Endothelial cell of umbilical vein (primary cell): ENCODE results near the gene EFNA4. TPM values are rescaled to one million over a fixed set of nuclear protein-coding genes. Genes with fewer than 3 reads are reported as not detected.

ENCODE experiments used
- BruUV-seq: library from RNA; stranded (reverse); fragments of 400-500 nt; replicated peaks from 2 replicates; lab custom pipeline; 2021; lab: Mats Ljungman, UMichigan
- CTCF ChIA-PET: fragments of 300-600, 350-600 bp; sonication (Branson Sonifier 250); formaldehyde crosslinking; loops from one replicate; lab custom pipeline; 2021; ENCODE audit warnings: antibody characterized with exemption, inconsistent platforms; lab: Charles Lee
- POLR2A ChIA-PET: fragments of 300-600, 350-600 bp; sonication (Branson Sonifier 250); formaldehyde crosslinking; loops from one replicate; lab custom pipeline; 2021; ENCODE audit warnings: antibody characterized with exemption, inconsistent platforms; lab: Charles Lee
- DNase-seq: peaks from one replicate; pipeline ENCODE4 v3.0.0-alpha.2; 2011; ENCODE audit warnings: low read depth, low spot score
- FAIRE-seq: peaks from 2 replicates; lab custom pipeline; 2011; peaks lifted over from hg19 to GRCh38; lab: Jason Lieb, UNC
- H2AFZ ChIP-seq: 2 replicates; pipeline ENCODE4 v1.6.0; 2012; ENCODE audit warnings: low read depth, low read length, control low read depth, inconsistent platforms
- H3K27ac ChIP-seq: 2 replicates; pipeline ENCODE4 v1.5.1; 2011; ENCODE audit warnings: low read depth, mild to moderate bottlenecking, control low read depth, low read length, moderate library complexity; ENCODE audit not compliant: insufficient read depth
- H3K27me3 ChIP-seq, 2 experiments: 2 replicates each; pipeline versions ENCODE4 v1.6.0 to v1.6.1; 2011; ENCODE audit warnings: low read length in 2 of 2, mixed read lengths in 1 of 2; ENCODE audit not compliant: control insufficient read depth in 2 of 2, insufficient read depth in 2 of 2
- H3K36me3 ChIP-seq, 2 experiments: 2 replicates in 1 of 2; 3 replicates in 1 of 2; pipeline ENCODE4 v1.5.1; 2011; ENCODE audit warnings: low read length in 2 of 2, mild to moderate bottlenecking in 1 of 2, moderate library complexity in 1 of 2; ENCODE audit not compliant: control insufficient read depth in 2 of 2, insufficient read depth in 2 of 2; ENCODE audit errors: extremely low read depth in 1 of 2
- H3K4me1 ChIP-seq: 3 replicates; pipeline ENCODE4 v1.5.1; 2011; ENCODE audit warnings: mild to moderate bottlenecking, low read length; ENCODE audit not compliant: control insufficient read depth, insufficient read depth; ENCODE audit errors: extremely low read depth
- H3K4me2 ChIP-seq: 2 replicates; pipeline ENCODE4 v1.6.1; 2011; ENCODE audit warnings: low read length, control low read depth, mixed read lengths; ENCODE audit not compliant: insufficient read depth
- H3K4me3 ChIP-seq, 3 experiments: fragments of 200-600 bp in 1 of 3; sonication (generic), shearing (Covaris generic) in 1 of 3; replicated peaks in 1 of 3; 2 replicates each; pipeline ENCODE4 v1.5.1; 2011 to 2016; ENCODE audit warnings: control low read depth in 3 of 3, low read length in 3 of 3, mild to moderate bottlenecking in 2 of 3, inconsistent platforms in 1 of 3, low read depth in 1 of 3, moderate library complexity in 1 of 3; ENCODE audit not compliant: insufficient read depth in 1 of 3
- H3K79me2 ChIP-seq: 2 replicates; pipeline ENCODE4 v1.6.0; 2012; ENCODE audit warnings: low read length, inconsistent platforms; ENCODE audit not compliant: control insufficient read depth, insufficient read depth
- H3K9ac ChIP-seq: replicated peaks from 2 replicates; pipeline ENCODE3; 2011; ENCODE audit warnings: low read length, control low read depth; ENCODE audit not compliant: insufficient read depth; ENCODE audit errors: extremely low read depth
- H3K9me1 ChIP-seq: replicated peaks from 3 replicates; pipeline ENCODE4 v1.6.0; 2011; ENCODE audit warnings: mild to moderate bottlenecking, low read length; ENCODE audit not compliant: control insufficient read depth, insufficient read depth; ENCODE audit errors: extremely low read depth
- H3K9me3 ChIP-seq: replicated peaks from 2 replicates; pipeline ENCODE4 v1.5.1; 2012; ENCODE audit warnings: low read length, inconsistent platforms; ENCODE audit not compliant: control insufficient read depth, insufficient read depth
- H4K20me1 ChIP-seq: replicated peaks from 2 replicates; pipeline ENCODE3; 2011; ENCODE audit warnings: mild to moderate bottlenecking, low read length; ENCODE audit not compliant: control insufficient read depth, insufficient read depth; ENCODE audit errors: extremely low read depth
- EZH2 ChIP-seq: IDR thresholded peaks from 2 replicates; pipeline ENCODE4 v1.6.1; 2012; ENCODE audit warnings: borderline replicate concordance, low read depth, mild to moderate bottlenecking, moderate library complexity, low read length, inconsistent platforms; ENCODE audit not compliant: severe bottlenecking
- FOS ChIP-seq: IDR thresholded peaks from 2 replicates; pipeline ENCODE4 v1.6.1; 2011; ENCODE audit warnings: mild to moderate bottlenecking, low read length, moderate library complexity, borderline replicate concordance; ENCODE audit not compliant: insufficient read depth
- GATA2 ChIP-seq: IDR thresholded peaks from 2 replicates; pipeline ENCODE4 v1.7.0; 2011; ENCODE audit warnings: low read depth, mild to moderate bottlenecking, moderate library complexity, mixed read lengths, low read length; ENCODE audit not compliant: insufficient read length, insufficient read depth
- JUN ChIP-seq: IDR thresholded peaks from 2 replicates; pipeline ENCODE4 v1.6.1; 2011; ENCODE audit warnings: borderline replicate concordance, low read depth; ENCODE audit not compliant: insufficient read length, insufficient read depth
- MYC ChIP-seq: IDR thresholded peaks from one replicate; pipeline ENCODE4 v1.6.1; 2011; ENCODE audit warnings: mild to moderate bottlenecking, low read depth, low read length
- POLR2A ChIP-seq: IDR thresholded peaks from 2 replicates; pipeline ENCODE4 v1.6.1; 2012; ENCODE audit warnings: low read depth, mild to moderate bottlenecking, control low read depth, low read length
- POLR2AphosphoS5 ChIP-seq: IDR thresholded peaks from 2 replicates; pipeline ENCODE4 v1.6.1; 2012; ENCODE audit warnings: low read depth, mild to moderate bottlenecking, control low read depth, low read length, moderate library complexity; ENCODE audit not compliant: insufficient read depth
- dilution Hi-C: fragments of 300-500 bp; cut with MboI; formaldehyde crosslinking; loops from one replicate; pipeline ENCODE4 v1.15.0; 2019; ENCODE audit warnings: low sequenced_read_pairs; ENCODE audit not compliant: extremely low pct_ligation_motif_present
- intact Hi-C: fragments of 100-400 bp; cut with micrococcal nuclease; formaldehyde crosslinking; loops from one replicate; pipeline ENCODE4 v1.10.0; 2022
- polyA plus RNA-seq, 4 experiments: library from polyadenylated mRNA; depleted of rRNA in 3 of 4; stranded (reverse) in 3 of 4; unstranded in 1 of 4; fragments of >200 nt; gene quantifications; 2 replicates each; pipeline versions ENCODE4 v1.2.1 to v1.2.3, GENCODE V29; 2011 to 2012; ENCODE audit warnings: missing spikeins in 1 of 4
- total RNA-seq: library from RNA; stranded (reverse); gene quantifications from 2 replicates; pipeline ENCODE4 v1.2.3, GENCODE V29; 2021
- TF ChIP-seq, protein P1 (sequence below): IDR thresholded peaks from 2 replicates; pipeline ENCODE4 v1.6.1; 2011; ENCODE audit not compliant: insufficient read depth, insufficient read length
- TF ChIP-seq, protein P2 (sequence below), 2 donors: IDR thresholded peaks; 1 replicate in 1 of 2; 2 replicates in 1 of 2; pipeline ENCODE4 v1.5.1; 2011; ENCODE audit warnings: low read length in 2 of 2, mild to moderate bottlenecking in 2 of 2, moderate library complexity in 2 of 2, control low read depth in 1 of 2, inconsistent platforms in 1 of 2, low read depth in 1 of 2; ENCODE audit not compliant: insufficient read depth in 1 of 2; ENCODE audit errors: extremely low read depth in 1 of 2

The EFNA4 gene
- total and polyA plus RNA-seq, 2 donors (not counting 3 experiments of a cell fraction or from before 2014, with no cell fraction given), result 16.5 to 25.2 TPM

GRCh38 chr1:155057104-155057503, 6.4 kb upstream of the EFNA4 start:
- dilution Hi-C loops, result no loop called here

More at GRCh38 chr1:155057104-155057503, 6.4 kb upstream of the EFNA4 start:
- Histone ChIP-seq H2AFZ (no peak overlapping the region), H3K4me3 (no peak overlapping the region), H3K36me3 (peaks cover 12 to 49% of the 10 kb centered on the region in 2 experiments), H4K20me1 (no peaks in the 10 kb centered on the region), H3K9me1 (no peaks in the 10 kb centered on the region), H3K4me1 (peaks cover 15% of the 10 kb centered on the region), H3K27me3 (no peaks in the 10 kb centered on the region), H3K9me3 (no peaks in the 10 kb centered on the region), H3K27ac (no peak overlapping the region), H3K4me2 (no peak overlapping the region), H3K9ac (no peak overlapping the region), H3K79me2 (peaks cover 17% of the 10 kb centered on the region)
- intact Hi-C loops, result no loop called here
- BruUV-seq, result no TSS peak
- TF ChIP-seq EZH2 (no peak), FOS (no peak), MYC (no peak), GATA2 (no peak), JUN (no peak), POLR2AphosphoS5 (no peak), POLR2A (no peak)
- TF ChIP-seq, protein P1, sequence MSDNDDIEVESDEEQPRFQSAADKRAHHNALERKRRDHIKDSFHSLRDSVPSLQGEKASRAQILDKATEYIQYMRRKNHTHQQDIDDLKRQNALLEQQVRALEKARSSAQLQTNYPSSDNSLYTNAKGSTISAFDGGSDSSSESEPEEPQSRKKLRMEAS, result no peak
- TF ChIP-seq, protein P2, sequence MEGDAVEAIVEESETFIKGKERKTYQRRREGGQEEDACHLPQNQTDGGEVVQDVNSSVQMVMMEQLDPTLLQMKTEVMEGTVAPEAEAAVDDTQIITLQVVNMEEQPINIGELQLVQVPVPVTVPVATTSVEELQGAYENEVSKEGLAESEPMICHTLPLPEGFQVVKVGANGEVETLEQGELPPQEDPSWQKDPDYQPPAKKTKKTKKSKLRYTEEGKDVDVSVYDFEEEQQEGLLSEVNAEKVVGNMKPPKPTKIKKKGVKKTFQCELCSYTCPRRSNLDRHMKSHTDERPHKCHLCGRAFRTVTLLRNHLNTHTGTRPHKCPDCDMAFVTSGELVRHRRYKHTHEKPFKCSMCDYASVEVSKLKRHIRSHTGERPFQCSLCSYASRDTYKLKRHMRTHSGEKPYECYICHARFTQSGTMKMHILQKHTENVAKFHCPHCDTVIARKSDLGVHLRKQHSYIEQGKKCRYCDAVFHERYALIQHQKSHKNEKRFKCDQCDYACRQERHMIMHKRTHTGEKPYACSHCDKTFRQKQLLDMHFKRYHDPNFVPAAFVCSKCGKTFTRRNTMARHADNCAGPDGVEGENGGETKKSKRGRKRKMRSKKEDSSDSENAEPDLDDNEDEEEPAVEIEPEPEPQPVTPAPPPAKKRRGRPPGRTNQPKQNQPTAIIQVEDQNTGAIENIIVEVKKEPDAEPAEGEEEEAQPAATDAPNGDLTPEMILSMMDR (IDR thresholded peaks at IDR 0.05; ENCODE audit: extremely low read depth in 1 of 2, insufficient read depth in 1 of 2, low read depth in 1 of 2, low read length in 2 of 2), result no peak
- no peak for DNase-seq
- ChIA-PET CTCF (interaction anchor here (0.8 to 1.8 kb wide), 4 partner anchors 8 to 28 kb away, joined by 3 to 8 read pairs (median 4); no protein-coding TSS in a partner anchor), POLR2A (no interaction called here)
- FAIRE-seq, result no peak
